Measurements from ENCODE around the gene SMIM35. TPM values are rescaled to one million over a fixed set of nuclear protein-coding genes. Genes with fewer than 3 reads are reported as not detected.

The SMIM35 gene
- polyA plus RNA-seq, 1 of the 3 experiments (the other 2 are of a cell fraction), result not detected

DNA sequence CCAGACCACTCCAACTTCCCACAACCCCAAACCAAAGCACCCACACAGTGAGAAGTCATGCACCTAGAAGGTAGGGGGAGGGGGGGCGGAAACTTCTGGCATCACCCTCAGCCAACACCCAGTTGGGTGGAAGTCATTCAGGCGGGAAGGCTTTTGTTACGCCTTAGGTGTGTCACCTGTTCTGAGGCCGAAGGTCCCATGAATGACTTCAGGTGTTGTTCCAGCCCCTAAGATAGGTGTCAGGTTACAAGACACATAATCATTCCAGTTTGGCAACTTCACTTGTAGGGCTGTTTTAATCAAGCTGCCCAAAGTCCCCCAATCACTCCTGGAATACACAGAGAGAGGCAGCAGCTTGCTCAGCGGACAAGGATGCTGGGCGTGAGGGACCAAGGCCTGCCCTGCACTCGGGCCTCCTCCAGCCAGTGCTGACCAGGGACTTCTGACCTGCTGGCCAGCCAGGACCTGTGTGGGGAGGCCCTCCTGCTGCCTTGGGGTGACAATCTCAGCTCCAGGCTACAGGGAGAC, 9.9 kb downstream of the SMIM35 start, which contains the start of gene TMPRSS4:
TMPRSS4 (plus strand) TSS at position 325 of the 528 bp plus-strand sequence. CDS start 225 bp downstream, outside the sequence.
- CTCF ChIA-PET, result interaction anchor here (3.1 kb wide), 1 partner anchor 24 kb away, joined by 16 read pairs; no protein-coding TSS in a partner anchor
- H2AFZ ChIP-seq (ENCODE audit: low read depth), result no peak within 1 kb of the TSS
- peaks cover 19% of the 10 kb centered on the region; the same call in 1 of the 2 replicates for H3K27me3 ChIP-seq (ENCODE audit: insufficient read depth)
- no peak within 1 kb of the TSS for H3K27ac ChIP-seq (ENCODE audit: low read depth in 2 of 2, low read length in 1 of 2)
- H3K9me3 ChIP-seq, result no peaks in the 10 kb centered on the region
- TF ChIP-seq POLR2AphosphoS5 (IDR thresholded peaks at IDR 0.05; ENCODE audit: low read depth, low read length) (no peak), RAD21 (IDR thresholded peaks at IDR 0.05; ENCODE audit: low read length) (no peak), TEAD4 (IDR thresholded peaks at IDR 0.05; ENCODE audit: borderline replicate concordance, insufficient read depth) (no peak), GABPA (IDR thresholded peaks at IDR 0.05; ENCODE audit: low read depth) (no peak), RXRA (IDR thresholded peaks at IDR 0.05; ENCODE audit: borderline replicate concordance, low read depth) (no peak), YY1 (IDR thresholded peaks at IDR 0.05; ENCODE audit: low read depth) (no peak), MXI1 (IDR thresholded peaks at IDR 0.05; ENCODE audit: low read depth, low read length) (no peak)
- TF ChIP-seq, protein P1, sequence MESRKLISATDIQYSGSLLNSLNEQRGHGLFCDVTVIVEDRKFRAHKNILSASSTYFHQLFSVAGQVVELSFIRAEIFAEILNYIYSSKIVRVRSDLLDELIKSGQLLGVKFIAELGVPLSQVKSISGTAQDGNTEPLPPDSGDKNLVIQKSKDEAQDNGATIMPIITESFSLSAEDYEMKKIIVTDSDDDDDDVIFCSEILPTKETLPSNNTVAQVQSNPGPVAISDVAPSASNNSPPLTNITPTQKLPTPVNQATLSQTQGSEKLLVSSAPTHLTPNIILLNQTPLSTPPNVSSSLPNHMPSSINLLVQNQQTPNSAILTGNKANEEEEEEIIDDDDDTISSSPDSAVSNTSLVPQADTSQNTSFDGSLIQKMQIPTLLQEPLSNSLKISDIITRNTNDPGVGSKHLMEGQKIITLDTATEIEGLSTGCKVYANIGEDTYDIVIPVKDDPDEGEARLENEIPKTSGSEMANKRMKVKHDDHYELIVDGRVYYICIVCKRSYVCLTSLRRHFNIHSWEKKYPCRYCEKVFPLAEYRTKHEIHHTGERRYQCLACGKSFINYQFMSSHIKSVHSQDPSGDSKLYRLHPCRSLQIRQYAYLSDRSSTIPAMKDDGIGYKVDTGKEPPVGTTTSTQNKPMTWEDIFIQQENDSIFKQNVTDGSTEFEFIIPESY (IDR thresholded peaks at IDR 0.05; ENCODE audit: borderline replicate concordance, low read depth), result no peak
- TF ChIP-seq, protein P2, sequence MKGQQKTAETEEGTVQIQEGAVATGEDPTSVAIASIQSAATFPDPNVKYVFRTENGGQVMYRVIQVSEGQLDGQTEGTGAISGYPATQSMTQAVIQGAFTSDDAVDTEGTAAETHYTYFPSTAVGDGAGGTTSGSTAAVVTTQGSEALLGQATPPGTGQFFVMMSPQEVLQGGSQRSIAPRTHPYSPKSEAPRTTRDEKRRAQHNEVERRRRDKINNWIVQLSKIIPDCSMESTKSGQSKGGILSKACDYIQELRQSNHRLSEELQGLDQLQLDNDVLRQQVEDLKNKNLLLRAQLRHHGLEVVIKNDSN (IDR thresholded peaks at IDR 0.05; ENCODE audit: borderline replicate concordance, low read depth), result no peak
- no peaks in the 10 kb centered on the region for H3K9me2 ChIP-seq
- H3K4me2 ChIP-seq, result no peak within 1 kb of the TSS
- DNase-seq, result no peak
- no peaks in the 10 kb centered on the region for H3K79me2 ChIP-seq (ENCODE audit: insufficient read depth)
- 48% methylated on average over 4 of the region's 7 CpGs for WGBS (ENCODE audit: low lambda C conversion rate)
- no peak within 1 kb of the TSS for H3K9ac ChIP-seq
- no peaks in the 10 kb centered on the region for H3K4me1 ChIP-seq (ENCODE audit: control insufficient read depth in 1 of 2, insufficient read depth in 2 of 2, low read depth in 1 of 2, low read length in 1 of 2)
- H3F3A ChIP-seq (replicated peaks; ENCODE audit: insufficient read depth), result no peaks in the 10 kb centered on the region
- no peaks in the 10 kb centered on the region for H4K20me1 ChIP-seq (ENCODE audit: insufficient read depth)
- POLR2A ChIA-PET, result no interaction called here
- no peak within 1 kb of the TSS for H3K4me3 ChIP-seq (ENCODE audit: low read depth in 2 of 2, low read length in 1 of 2)
- H3K36me3 ChIP-seq (replicated peaks in 1 of 2; ENCODE audit: control insufficient read depth in 1 of 2, insufficient read depth in 2 of 2, low read length in 1 of 2), result no peaks in the 10 kb centered on the region

DNA sequence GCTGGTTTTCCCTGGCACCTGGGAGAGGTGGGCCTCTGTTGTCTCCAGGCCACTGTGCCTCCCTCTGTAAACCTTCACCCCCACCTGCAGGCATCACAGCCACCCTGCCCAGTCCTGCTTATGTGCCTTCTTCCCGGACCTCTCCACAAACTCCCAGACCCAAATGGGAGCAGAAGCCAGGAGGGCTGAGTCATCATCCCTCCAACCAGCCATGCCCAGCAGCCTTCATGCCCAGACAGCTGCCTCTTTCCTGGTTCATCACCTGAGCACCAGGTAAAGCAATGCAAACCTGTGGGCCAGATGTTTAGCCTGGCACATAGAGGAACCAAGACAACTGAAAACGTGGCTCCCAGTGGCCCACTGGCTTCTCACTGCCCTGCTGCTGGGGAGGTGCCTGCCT, 12.0 kb downstream of the SMIM35 start:
- Histone ChIP-seq H4K20me1 (ENCODE audit: insufficient read depth) (no peaks in the 10 kb centered on the region), H3K9me2 (no peaks in the 10 kb centered on the region), H2AFZ (ENCODE audit: low read depth) (no peak overlapping the region), H3K79me2 (ENCODE audit: insufficient read depth) (no peaks in the 10 kb centered on the region), H3K4me1 (ENCODE audit: control insufficient read depth in 1 of 2, insufficient read depth in 2 of 2, low read depth in 1 of 2, low read length in 1 of 2) (no peaks in the 10 kb centered on the region), H3K4me2 (no peak overlapping the region), H3K9me3 (no peaks in the 10 kb centered on the region), H3K27ac (ENCODE audit: low read depth in 2 of 2, low read length in 1 of 2) (no peak overlapping the region), H3K27me3 (ENCODE audit: insufficient read depth) (peaks cover 11% of the 10 kb centered on the region; the same call in 1 of the 2 replicates), H3K36me3 (replicated peaks in 1 of 2; ENCODE audit: control insufficient read depth in 1 of 2, insufficient read depth in 2 of 2, low read length in 1 of 2) (no peaks in the 10 kb centered on the region), H3K4me3 (ENCODE audit: low read depth in 2 of 2, low read length in 1 of 2) (no peak overlapping the region), H3F3A (replicated peaks; ENCODE audit: insufficient read depth) (no peaks in the 10 kb centered on the region), H3K9ac (no peak overlapping the region)
- CTCF ChIA-PET, result interaction anchor here (3.1 kb wide), 1 partner anchor 21 kb away, joined by 16 read pairs; no protein-coding TSS in a partner anchor
- WGBS (ENCODE audit: low lambda C conversion rate), result 13% methylated on average over 1 of the region's 2 CpGs
- no peak for DNase-seq
- POLR2A ChIA-PET, result no interaction called here
- TF ChIP-seq, protein P3, sequence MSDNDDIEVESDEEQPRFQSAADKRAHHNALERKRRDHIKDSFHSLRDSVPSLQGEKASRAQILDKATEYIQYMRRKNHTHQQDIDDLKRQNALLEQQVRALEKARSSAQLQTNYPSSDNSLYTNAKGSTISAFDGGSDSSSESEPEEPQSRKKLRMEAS (IDR thresholded peaks at IDR 0.05; ENCODE audit: low read depth), result no peak
- TF ChIP-seq, protein P4, sequence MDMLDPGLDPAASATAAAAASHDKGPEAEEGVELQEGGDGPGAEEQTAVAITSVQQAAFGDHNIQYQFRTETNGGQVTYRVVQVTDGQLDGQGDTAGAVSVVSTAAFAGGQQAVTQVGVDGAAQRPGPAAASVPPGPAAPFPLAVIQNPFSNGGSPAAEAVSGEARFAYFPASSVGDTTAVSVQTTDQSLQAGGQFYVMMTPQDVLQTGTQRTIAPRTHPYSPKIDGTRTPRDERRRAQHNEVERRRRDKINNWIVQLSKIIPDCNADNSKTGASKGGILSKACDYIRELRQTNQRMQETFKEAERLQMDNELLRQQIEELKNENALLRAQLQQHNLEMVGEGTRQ (IDR thresholded peaks at IDR 0.05; ENCODE audit: borderline replicate concordance, low read depth, low read length), result no peak
- TF ChIP-seq, protein P5, sequence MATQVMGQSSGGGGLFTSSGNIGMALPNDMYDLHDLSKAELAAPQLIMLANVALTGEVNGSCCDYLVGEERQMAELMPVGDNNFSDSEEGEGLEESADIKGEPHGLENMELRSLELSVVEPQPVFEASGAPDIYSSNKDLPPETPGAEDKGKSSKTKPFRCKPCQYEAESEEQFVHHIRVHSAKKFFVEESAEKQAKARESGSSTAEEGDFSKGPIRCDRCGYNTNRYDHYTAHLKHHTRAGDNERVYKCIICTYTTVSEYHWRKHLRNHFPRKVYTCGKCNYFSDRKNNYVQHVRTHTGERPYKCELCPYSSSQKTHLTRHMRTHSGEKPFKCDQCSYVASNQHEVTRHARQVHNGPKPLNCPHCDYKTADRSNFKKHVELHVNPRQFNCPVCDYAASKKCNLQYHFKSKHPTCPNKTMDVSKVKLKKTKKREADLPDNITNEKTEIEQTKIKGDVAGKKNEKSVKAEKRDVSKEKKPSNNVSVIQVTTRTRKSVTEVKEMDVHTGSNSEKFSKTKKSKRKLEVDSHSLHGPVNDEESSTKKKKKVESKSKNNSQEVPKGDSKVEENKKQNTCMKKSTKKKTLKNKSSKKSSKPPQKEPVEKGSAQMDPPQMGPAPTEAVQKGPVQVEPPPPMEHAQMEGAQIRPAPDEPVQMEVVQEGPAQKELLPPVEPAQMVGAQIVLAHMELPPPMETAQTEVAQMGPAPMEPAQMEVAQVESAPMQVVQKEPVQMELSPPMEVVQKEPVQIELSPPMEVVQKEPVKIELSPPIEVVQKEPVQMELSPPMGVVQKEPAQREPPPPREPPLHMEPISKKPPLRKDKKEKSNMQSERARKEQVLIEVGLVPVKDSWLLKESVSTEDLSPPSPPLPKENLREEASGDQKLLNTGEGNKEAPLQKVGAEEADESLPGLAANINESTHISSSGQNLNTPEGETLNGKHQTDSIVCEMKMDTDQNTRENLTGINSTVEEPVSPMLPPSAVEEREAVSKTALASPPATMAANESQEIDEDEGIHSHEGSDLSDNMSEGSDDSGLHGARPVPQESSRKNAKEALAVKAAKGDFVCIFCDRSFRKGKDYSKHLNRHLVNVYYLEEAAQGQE (IDR thresholded peaks at IDR 0.05; ENCODE audit: low read depth, low read length), result no peak
- no peak for TF ChIP-seq GABPA (IDR thresholded peaks at IDR 0.05; ENCODE audit: low read depth)
- TF ChIP-seq POLR2AphosphoS5 (IDR thresholded peaks at IDR 0.05; ENCODE audit: low read depth, low read length), result no peak
- TF ChIP-seq CHD2 (IDR thresholded peaks at IDR 0.05; ENCODE audit: low read length, partially characterized antibody), result no peak
- TF ChIP-seq EZH2phosphoT487 (IDR thresholded peaks at IDR 0.05; ENCODE audit: borderline replicate concordance, low read depth), result no peak
- no peak for TF ChIP-seq GATA2 (CRISPR knock-in tag; IDR thresholded peaks at IDR 0.05)
- TF ChIP-seq EP300 (IDR thresholded peaks at IDR 0.05; ENCODE audit: borderline replicate concordance in 1 of 2, low read depth in 1 of 2, low read length in 1 of 2), result no peak
- TF ChIP-seq TEAD4 (IDR thresholded peaks at IDR 0.05; ENCODE audit: borderline replicate concordance, insufficient read depth), result no peak

All from SK-N-SH (cell line).